ENCODE data around the gene TBC1D23.
"Not testable (repeated sequence)": the region's sequence is repeated elsewhere in the genome, so short reads cannot be mapped to it uniquely, and the experiment has no call there.

The TBC1D23 gene

GRCh38 chr3:100334488-100335351 is 73.9 kb downstream of the TBC1D23 start, which contains the start of gene NIT2:
NIT2 (plus strand) TSS chr3:100334757; CDS start chr3:100334792, 35 bp downstream.
- peak; percentile 81 for TF ChIP-seq POLR2A (IDR thresholded peaks at IDR 0.05; ENCODE audit: low read depth, low read length)
- TF ChIP-seq PAX5 (IDR thresholded peaks at IDR 0.05; ENCODE audit: insufficient read depth, low read length, severe bottlenecking) = peak; percentile 24
- no peak for TF ChIP-seq SPI1 (IDR thresholded peaks at IDR 0.05; ENCODE audit: low read depth, low read length)
- TF ChIP-seq TAF1 (IDR thresholded peaks at IDR 0.05; ENCODE audit: low read depth, low read length) = peak; percentile 72; the same call in 1 of the 2 replicates
- TF ChIP-seq POU2F2 (IDR thresholded peaks at IDR 0.05; ENCODE audit: low read depth, low read length) = no peak
- TF ChIP-seq POLR2AphosphoS5 (IDR thresholded peaks at IDR 0.05; ENCODE audit: low read depth, low read length) = no peak
- DNase-seq (ENCODE audit: insufficient read length, low spot score) (peak; percentile 87), FAIRE-seq (peak; percentile 94)

GRCh38 chr3:100335434-100335833 is 74.6 kb downstream of the TBC1D23 start:
- no peak for FAIRE-seq
- TF ChIP-seq TAF1 (IDR thresholded peaks at IDR 0.05; ENCODE audit: low read depth, low read length) = no peak
- TF ChIP-seq POLR2A (IDR thresholded peaks at IDR 0.05; ENCODE audit: low read depth, low read length) = no peak
- TF ChIP-seq SPI1 (IDR thresholded peaks at IDR 0.05; ENCODE audit: low read depth, low read length) = peak; percentile 74
- no peak for TF ChIP-seq POU2F2 (IDR thresholded peaks at IDR 0.05; ENCODE audit: low read depth, low read length)
- TF ChIP-seq POLR2AphosphoS5 (IDR thresholded peaks at IDR 0.05; ENCODE audit: low read depth, low read length) = no peak
- TF ChIP-seq PAX5 (IDR thresholded peaks at IDR 0.05; ENCODE audit: insufficient read depth, low read length, severe bottlenecking) = no peak
- peak; percentile 23 for DNase-seq (ENCODE audit: insufficient read length, low spot score)

DNA sequence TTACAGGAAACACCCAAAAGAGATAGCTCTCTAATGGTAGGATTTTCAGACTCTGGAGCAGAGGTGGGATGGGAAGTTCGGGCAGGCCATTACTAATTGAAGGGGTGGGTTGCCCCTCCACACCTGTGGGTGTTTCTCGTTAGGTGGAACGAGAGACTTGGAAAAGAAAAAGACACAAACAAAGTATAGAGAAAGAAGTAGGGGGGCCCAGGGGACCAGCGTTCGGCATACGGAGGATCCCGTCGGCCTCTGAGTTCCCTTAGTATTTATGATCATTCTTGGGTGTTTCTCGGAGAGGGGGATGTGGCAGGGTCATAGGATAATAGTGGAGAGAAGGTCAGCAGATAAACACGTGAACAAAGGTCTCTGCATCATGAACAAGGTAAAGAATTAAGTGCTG is 75.4 kb downstream of the TBC1D23 start:
- not testable (repeated sequence) for FAIRE-seq; DNase-seq (ENCODE audit: insufficient read length, low spot score)

GRCh38 chr3:100338911-100339310 is 78.1 kb downstream of the TBC1D23 start:
- DNase-seq (ENCODE audit: insufficient read length, low spot score) = no peak
- FAIRE-seq = no peak
- TF ChIP-seq PAX5 (IDR thresholded peaks at IDR 0.05; ENCODE audit: insufficient read depth, low read length, severe bottlenecking) (no peak), POLR2A (IDR thresholded peaks at IDR 0.05; ENCODE audit: low read depth, low read length) (no peak), SPI1 (IDR thresholded peaks at IDR 0.05; ENCODE audit: low read depth, low read length) (no peak), TAF1 (IDR thresholded peaks at IDR 0.05; ENCODE audit: low read depth, low read length) (no peak), POLR2AphosphoS5 (IDR thresholded peaks at IDR 0.05; ENCODE audit: low read depth, low read length) (no peak)

DNA sequence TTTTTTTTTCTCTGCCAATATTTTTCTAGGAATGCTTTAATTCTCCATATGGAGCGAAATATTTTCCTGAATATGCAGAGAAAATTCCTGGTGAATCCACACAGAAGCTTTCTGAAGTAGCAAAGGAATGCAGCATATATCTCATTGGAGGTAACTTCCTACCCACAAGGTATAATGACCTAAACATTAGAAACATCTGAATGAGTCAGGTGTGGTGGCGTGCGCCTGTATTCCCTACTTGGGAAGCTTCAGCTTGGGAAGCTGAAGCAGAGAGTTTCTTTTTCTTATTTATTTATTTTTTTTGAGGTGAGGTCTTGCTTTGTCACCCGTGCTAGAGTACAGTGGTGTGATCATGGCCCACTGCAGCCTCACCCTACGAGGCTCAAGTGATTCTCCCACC is 79.0 kb downstream of the TBC1D23 start:
- TF ChIP-seq PAX5 (IDR thresholded peaks at IDR 0.05; ENCODE audit: insufficient read depth, low read length, severe bottlenecking) (no peak), TAF1 (IDR thresholded peaks at IDR 0.05; ENCODE audit: low read depth, low read length) (no peak), POU2F2 (IDR thresholded peaks at IDR 0.05; ENCODE audit: low read depth, low read length) (no peak), POLR2AphosphoS5 (IDR thresholded peaks at IDR 0.05; ENCODE audit: low read depth, low read length) (no peak), POLR2A (IDR thresholded peaks at IDR 0.05; ENCODE audit: low read depth, low read length) (no peak), SPI1 (IDR thresholded peaks at IDR 0.05; ENCODE audit: low read depth, low read length) (no peak)
- FAIRE-seq (no peak), DNase-seq (ENCODE audit: insufficient read length, low spot score) (no peak)

GRCh38 chr3:100340527-100340926 is 79.7 kb downstream of the TBC1D23 start:
- FAIRE-seq (no peak), DNase-seq (ENCODE audit: insufficient read length, low spot score) (no peak)
- TF ChIP-seq POLR2A (IDR thresholded peaks at IDR 0.05; ENCODE audit: low read depth, low read length) = no peak

DNA sequence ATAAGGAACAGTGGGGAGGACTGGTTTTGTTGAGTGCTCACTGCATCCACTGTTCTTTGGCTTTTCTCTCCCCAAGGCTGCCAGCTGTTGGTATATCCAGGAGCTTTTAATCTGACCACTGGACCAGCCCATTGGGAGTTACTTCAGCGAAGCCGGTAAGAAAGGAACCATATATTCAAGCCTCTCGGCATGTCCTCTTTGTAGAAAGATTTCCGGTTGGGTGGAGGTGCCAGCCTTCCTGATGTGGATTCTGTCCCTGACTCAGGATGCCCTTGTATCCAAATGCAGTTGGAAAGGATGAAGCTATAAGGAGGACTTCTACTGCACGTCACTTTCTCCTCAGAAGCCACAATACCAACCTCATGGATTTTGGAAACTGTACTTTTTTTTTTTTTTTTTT is 87.9 kb downstream of the TBC1D23 start:
- DNase-seq (ENCODE audit: insufficient read length, low spot score) = no peak
- FAIRE-seq = no peak
- TF ChIP-seq POLR2AphosphoS5 (IDR thresholded peaks at IDR 0.05; ENCODE audit: low read depth, low read length) = no peak

- not testable (repeated sequence) for DNase-seq (ENCODE audit: insufficient read length, low spot score); FAIRE-seq
These were observed 91.0 kb downstream of the TBC1D23 start for GRCh38 chr3:100351770-100352169.

GRCh38 chr3:100352296-100353231 is 91.8 kb downstream of the TBC1D23 start:
- no peak for TF ChIP-seq POLR2AphosphoS5 (IDR thresholded peaks at IDR 0.05; ENCODE audit: low read depth, low read length)
- TF ChIP-seq SPI1 (IDR thresholded peaks at IDR 0.05; ENCODE audit: low read depth, low read length) = no peak
- TF ChIP-seq TAF1 (IDR thresholded peaks at IDR 0.05; ENCODE audit: low read depth, low read length) = no peak
- no peak for TF ChIP-seq POU2F2 (IDR thresholded peaks at IDR 0.05; ENCODE audit: low read depth, low read length)
- no peak for TF ChIP-seq PAX5 (IDR thresholded peaks at IDR 0.05; ENCODE audit: insufficient read depth, low read length, severe bottlenecking)
- no peak for TF ChIP-seq POLR2A (IDR thresholded peaks at IDR 0.05; ENCODE audit: low read depth, low read length)
- FAIRE-seq = no peak

DNA sequence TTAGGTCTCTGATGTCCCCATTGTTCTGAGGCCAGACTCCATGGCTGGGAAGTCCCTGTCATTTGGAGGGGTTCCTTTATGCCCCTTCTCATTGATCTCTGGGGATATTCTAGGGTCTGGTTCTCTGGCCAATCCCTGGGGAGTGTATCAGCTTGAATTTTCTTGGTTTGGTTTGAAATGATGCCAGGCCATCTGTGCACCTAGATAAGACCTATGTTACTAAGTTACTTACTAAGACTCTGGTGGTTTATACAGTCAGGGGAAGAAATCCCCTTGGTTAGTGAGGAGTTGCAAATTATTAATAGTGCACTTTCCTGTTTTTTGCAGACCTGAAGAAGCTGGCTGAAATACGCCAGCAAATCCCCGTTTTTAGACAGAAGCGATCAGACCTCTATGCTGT is 94.1 kb downstream of the TBC1D23 start:
- no peak for TF ChIP-seq POU2F2 (IDR thresholded peaks at IDR 0.05; ENCODE audit: low read depth, low read length)
- TF ChIP-seq TAF1 (IDR thresholded peaks at IDR 0.05; ENCODE audit: low read depth, low read length) = no peak
- TF ChIP-seq POLR2A (IDR thresholded peaks at IDR 0.05; ENCODE audit: low read depth, low read length) = no peak
- no peak for TF ChIP-seq POLR2AphosphoS5 (IDR thresholded peaks at IDR 0.05; ENCODE audit: low read depth, low read length)
- TF ChIP-seq PAX5 (IDR thresholded peaks at IDR 0.05; ENCODE audit: insufficient read depth, low read length, severe bottlenecking) = no peak
- no peak for TF ChIP-seq SPI1 (IDR thresholded peaks at IDR 0.05; ENCODE audit: low read depth, low read length)
- FAIRE-seq (no peak), DNase-seq (ENCODE audit: insufficient read length, low spot score) (no peak)

More at GRCh38 chr3:100352296-100353231, 91.8 kb downstream of the TBC1D23 start:
- no peak for DNase-seq (ENCODE audit: insufficient read length, low spot score)
